Large intestine (tissue), 3 donors: ENCODE results near the gene NDOR1. TPM values are rescaled to one million over a fixed set of nuclear protein-coding genes. Genes with fewer than 3 reads are reported as not detected.

Source experiments
- DNase-seq, 2 donors: peaks; one replicate each; pipeline versions ENCODE4 v3.0.0 to v3.0.0-alpha.2; 2013
- H3K27ac ChIP-seq: one replicate; pipeline ENCODE4 v1.5.1; 2013; ENCODE audit warnings: low read length
- H3K27me3 ChIP-seq: 2 replicates; pipeline ENCODE4 v1.6.1; 2013; ENCODE audit warnings: low read length; ENCODE audit not compliant: control insufficient read depth, insufficient read depth
- H3K36me3 ChIP-seq: 2 replicates; pipeline ENCODE4 v1.6.1; 2013; ENCODE audit warnings: low read length; ENCODE audit not compliant: control insufficient read depth, insufficient read depth
- H3K4me1 ChIP-seq: one replicate; pipeline ENCODE4 v1.6.1; 2013; ENCODE audit warnings: low read length; ENCODE audit not compliant: control insufficient read depth, insufficient read depth
- H3K4me3 ChIP-seq: one replicate; pipeline ENCODE4 v1.5.1; 2013; ENCODE audit warnings: low read length
- H3K9me3 ChIP-seq: one replicate; pipeline ENCODE4 v1.6.1; 2013; ENCODE audit warnings: mild to moderate bottlenecking, low read depth, low read length, moderate library complexity; ENCODE audit not compliant: control insufficient read depth
- WGBS: methylation state at CpG from one replicate; pipeline ENCODE4 v1.1.5; 2013; ENCODE audit warnings: low lambda C conversion rate; ENCODE audit not compliant: insufficient coverage; 5-methylcytosine and 5-hydroxymethylcytosine counted together
- polyA plus RNA-seq: library from polyadenylated mRNA; unstranded; fragments of 120-200 nt; gene quantifications from one replicate; pipeline ENCODE4 v1.2.1, GENCODE V29; 2013

The NDOR1 gene
- polyA plus RNA-seq, 1 donor, result 12.1 TPM

DNA sequence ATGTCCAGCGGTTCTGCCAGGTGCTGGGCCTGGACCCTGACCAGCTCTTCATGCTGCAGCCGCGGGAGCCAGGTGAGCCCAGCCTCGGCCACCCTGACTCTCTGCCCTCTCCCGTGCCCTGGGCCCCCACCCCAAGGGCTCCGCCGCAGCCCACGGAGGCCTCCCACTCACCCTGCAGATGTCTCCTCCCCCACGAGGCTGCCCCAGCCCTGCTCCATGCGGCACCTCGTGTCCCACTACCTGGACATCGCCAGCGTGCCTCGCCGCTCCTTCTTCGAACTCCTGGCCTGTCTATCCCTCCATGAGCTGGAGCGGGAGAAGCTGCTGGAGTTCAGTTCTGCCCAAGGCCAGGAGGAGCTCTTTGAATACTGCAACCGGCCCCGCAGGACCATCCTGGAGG lies 9.1 kb downstream of the NDOR1 start:
- H3K27ac ChIP-seq, result no peak overlapping the region

DNA sequence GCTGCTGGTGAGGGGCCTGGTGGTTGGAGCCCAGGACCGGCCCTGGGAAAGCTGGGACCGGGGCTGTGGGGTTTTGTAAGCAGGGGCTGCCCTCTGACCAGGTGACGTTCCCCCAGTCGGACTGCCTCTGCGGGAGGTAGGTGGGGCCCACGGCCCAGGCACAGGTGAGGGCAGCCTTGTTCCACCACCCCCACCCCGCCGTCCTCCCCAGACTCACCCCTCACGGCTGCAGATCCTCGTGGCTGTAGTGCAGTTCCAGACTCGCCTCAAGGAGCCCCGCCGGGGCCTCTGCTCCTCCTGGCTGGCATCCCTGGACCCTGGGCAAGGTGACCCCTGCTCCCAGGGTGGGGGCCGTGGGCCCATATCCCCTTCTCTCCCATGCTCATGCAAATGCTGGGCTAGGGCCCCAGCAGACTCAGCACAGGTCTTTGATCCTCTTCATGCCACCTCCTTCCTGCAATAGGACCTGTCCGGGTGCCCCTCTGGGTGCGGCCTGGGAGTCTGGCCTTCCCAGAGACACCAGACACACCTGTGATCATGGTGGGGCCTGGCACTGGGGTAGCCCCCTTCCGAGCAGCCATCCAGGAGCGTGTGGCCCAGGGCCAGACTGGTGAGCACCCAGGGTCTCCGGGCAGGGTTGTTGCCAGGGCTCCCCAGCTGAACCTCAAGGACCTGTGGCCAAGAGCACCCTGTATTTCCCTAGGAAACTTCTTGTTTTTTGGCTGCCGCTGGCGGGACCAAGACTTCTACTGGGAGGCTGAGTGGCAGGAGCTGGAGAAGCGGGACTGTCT lies 9.9 kb downstream of the NDOR1 start:
- peaks cover 28% of the 10 kb centered on the region for H3K4me1 ChIP-seq
- H3K27ac ChIP-seq, result no peak overlapping the region
- no peak for DNase-seq
- WGBS, result no CpG with 5 or more reads among the region's 22 CpGs
- H3K4me3 ChIP-seq, result no peak overlapping the region
- H3K36me3 ChIP-seq, result peaks cover 13% of the 10 kb centered on the region
- peaks cover 5% of the 10 kb centered on the region for H3K9me3 ChIP-seq
- H3K27me3 ChIP-seq, result no peaks in the 10 kb centered on the region

More for the DNA sequence above, 9.1 kb downstream of the NDOR1 start:
- Histone ChIP-seq H3K9me3 (no peaks in the 10 kb centered on the region), H3K27me3 (no peaks in the 10 kb centered on the region), H3K36me3 (peaks cover 15% of the 10 kb centered on the region), H3K4me1 (peaks cover 27% of the 10 kb centered on the region), H3K4me3 (no peak overlapping the region)
- WGBS, result no CpG with 5 or more reads among the region's 19 CpGs
- no peak for DNase-seq

DNA sequence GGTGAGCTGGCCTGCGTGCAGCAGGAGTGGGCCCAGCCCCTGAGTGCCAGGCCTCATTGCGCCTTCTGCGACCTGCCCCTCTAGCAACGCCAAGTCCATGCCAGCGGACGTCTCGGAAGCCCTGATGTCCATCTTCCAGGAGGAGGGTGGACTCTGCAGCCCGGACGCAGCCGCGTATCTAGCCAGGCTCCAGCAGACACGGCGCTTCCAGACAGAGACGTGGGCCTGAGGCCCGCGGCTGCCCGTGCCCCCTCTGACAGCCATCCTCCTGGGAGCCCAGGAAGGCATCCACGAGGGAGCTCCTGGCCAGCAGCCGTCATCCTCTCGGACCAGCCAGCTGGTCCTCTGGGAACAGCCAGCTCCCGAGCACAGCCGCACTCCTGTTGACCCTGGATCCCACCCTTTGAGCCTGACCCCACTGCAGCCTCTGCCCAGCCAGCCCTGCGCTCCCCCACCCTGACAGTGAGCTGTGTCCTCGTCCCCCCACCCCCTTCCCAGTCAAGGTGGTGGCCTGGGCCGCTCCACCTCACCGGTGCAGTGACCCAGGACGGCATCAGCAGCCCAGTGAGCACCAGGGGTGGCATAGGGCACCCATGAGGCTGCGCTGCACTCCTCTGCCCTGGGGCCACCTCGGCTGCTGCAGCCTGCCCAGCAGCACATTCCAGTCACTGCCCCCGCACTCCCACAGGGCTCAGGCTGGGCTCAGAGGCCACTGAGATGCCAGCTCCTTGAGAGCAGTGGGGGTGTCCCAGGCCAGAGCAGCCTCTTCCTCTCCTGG lies 10.9 kb downstream of the NDOR1 start:
- no peak overlapping the region for H3K4me3 ChIP-seq
- peaks cover 13% of the 10 kb centered on the region for H3K36me3 ChIP-seq
- no peak overlapping the region for H3K27ac ChIP-seq
- H3K9me3 ChIP-seq, result peaks cover 9% of the 10 kb centered on the region
- no peak for DNase-seq
- H3K4me1 ChIP-seq, result peaks cover 28% of the 10 kb centered on the region
- no CpG with 5 or more reads among the region's 30 CpGs for WGBS
- no peaks in the 10 kb centered on the region for H3K27me3 ChIP-seq

- Histone ChIP-seq H3K27ac (peak overlapping the region; percentile 54), H3K9me3 (peaks cover 9% of the 10 kb centered on the region), H3K27me3 (no peaks in the 10 kb centered on the region), H3K4me3 (peak overlapping the region; percentile 39), H3K36me3 (peaks cover 13% of the 10 kb centered on the region), H3K4me1 (peaks cover 28% of the 10 kb centered on the region)
- peak; percentile 78 to 88 for DNase-seq
- WGBS, result no CpG with 5 or more reads among the region's 36 CpGs
Observed at GRCh38 chr9:137217276-137218211, 12.0 kb downstream of the NDOR1 start.

DNA sequence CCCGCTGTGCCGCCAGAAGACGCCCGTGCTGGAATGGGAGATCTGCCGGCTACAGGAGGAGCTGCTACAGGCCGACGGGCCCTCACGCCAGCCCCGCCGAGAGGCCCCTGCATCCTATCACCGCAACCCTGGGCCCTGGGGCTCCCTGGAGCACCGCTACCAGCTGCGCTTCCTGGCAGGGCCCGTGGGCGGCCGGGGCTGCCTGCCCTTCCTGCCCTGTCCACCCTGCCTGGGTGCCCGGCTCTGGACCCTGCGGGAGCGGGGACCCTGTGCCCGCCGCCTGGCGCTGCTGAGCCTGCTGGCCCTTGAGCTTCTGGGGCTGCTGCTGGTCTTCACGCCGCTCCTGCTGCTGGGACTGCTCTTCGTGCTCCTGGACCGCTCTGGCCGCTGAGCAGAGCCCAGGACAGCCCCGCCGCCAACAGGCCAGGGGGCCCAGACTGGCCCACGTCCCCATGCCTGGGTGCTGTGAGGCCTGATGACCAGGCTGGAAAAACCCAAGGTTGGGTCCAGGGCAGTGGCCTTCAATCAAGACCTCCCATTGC lies 12.8 kb downstream of the NDOR1 start:
- peaks cover 13% of the 10 kb centered on the region for H3K36me3 ChIP-seq
- peaks cover 33% of the 10 kb centered on the region for H3K4me1 ChIP-seq
- DNase-seq, result no peak
- H3K27ac ChIP-seq, result peak overlapping the region; percentile 66
- no CpG with 5 or more reads among the region's 30 CpGs for WGBS
- no peaks in the 10 kb centered on the region for H3K27me3 ChIP-seq
- H3K9me3 ChIP-seq, result peaks cover 9% of the 10 kb centered on the region
- H3K4me3 ChIP-seq, result no peak overlapping the region

- Histone ChIP-seq H3K36me3 (peaks cover 13% of the 10 kb centered on the region), H3K27me3 (no peaks in the 10 kb centered on the region), H3K4me3 (no peak overlapping the region), H3K4me1 (peaks cover 33% of the 10 kb centered on the region), H3K27ac (peak overlapping the region; percentile 66), H3K9me3 (peaks cover 9% of the 10 kb centered on the region)
- WGBS, result no CpG with 5 or more reads among the region's 12 CpGs
- DNase-seq, result peak in 1 of 2 donors; percentile 71
Observed at GRCh38 chr9:137218754-137219271, 13.3 kb downstream of the NDOR1 start.

GRCh38 chr9:137219757-137220316 lies 14.3 kb downstream of the NDOR1 start:
- Histone ChIP-seq H3K4me3 (no peak overlapping the region), H3K27me3 (no peaks in the 10 kb centered on the region), H3K27ac (no peak overlapping the region), H3K36me3 (peaks cover 11% of the 10 kb centered on the region), H3K9me3 (peaks cover 9% of the 10 kb centered on the region), H3K4me1 (peaks cover 41% of the 10 kb centered on the region)
- no peak for DNase-seq
- no CpG with 5 or more reads among the region's 10 CpGs for WGBS

GRCh38 chr9:137220317-137221094 lies 15.0 kb downstream of the NDOR1 start:
- Histone ChIP-seq H3K9me3 (peaks cover 9% of the 10 kb centered on the region), H3K36me3 (peaks cover 5% of the 10 kb centered on the region), H3K27ac (no peak overlapping the region), H3K27me3 (no peaks in the 10 kb centered on the region), H3K4me3 (no peak overlapping the region), H3K4me1 (peaks cover 48% of the 10 kb centered on the region)
- no peak for DNase-seq
- no CpG with 5 or more reads among the region's 52 CpGs for WGBS

DNA sequence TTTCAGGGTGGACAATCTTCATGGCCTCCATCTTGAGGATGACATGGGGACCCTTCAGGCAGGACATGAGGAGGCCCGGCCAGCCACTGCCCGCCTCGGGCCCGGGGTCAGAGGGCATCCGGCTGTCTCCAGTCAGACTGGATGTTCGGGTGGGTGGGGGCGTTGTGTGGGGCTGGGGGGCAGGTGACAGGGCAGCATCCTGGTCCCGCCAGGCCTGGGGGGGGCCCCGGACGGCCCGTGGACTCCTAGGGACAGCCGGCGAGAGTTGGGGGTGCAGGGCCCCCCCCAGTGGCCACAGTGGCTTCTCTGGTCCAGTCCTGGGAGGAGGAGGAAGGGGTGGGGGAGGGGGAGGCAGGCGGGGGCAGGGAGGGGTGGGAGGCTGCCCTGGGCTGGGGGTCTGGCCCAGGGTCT lies 15.6 kb downstream of the NDOR1 start:
- H3K27ac ChIP-seq, result no peak overlapping the region
- no peaks in the 10 kb centered on the region for H3K36me3 ChIP-seq
- no peak for DNase-seq
- H3K9me3 ChIP-seq, result peaks cover 9% of the 10 kb centered on the region
- H3K27me3 ChIP-seq, result no peaks in the 10 kb centered on the region
- no CpG with 5 or more reads among the region's 14 CpGs for WGBS
- H3K4me1 ChIP-seq, result peaks cover 54% of the 10 kb centered on the region
- no peak overlapping the region for H3K4me3 ChIP-seq
